SU-DHL-6 (cell line): ENCODE data around the gene SF3B3.
"Not testable (repeated sequence)": the region's sequence is repeated elsewhere in the genome, so short reads cannot be mapped to it uniquely, and the experiment has no call there.

Experiments used
- H2AFZ ChIP-seq: fragments of 200-600 bp; sonication (generic); 2 replicates; pipeline ENCODE4 v1.6.1; 2014; ENCODE audit warnings: low read depth, mild to moderate bottlenecking, moderate library complexity, mixed read lengths, antibody characterized with exemption, low read length; ENCODE audit not compliant: severe bottlenecking
- H3F3A ChIP-seq: fragments of 200-600 bp; shearing (Covaris generic); 2 replicates; pipeline ENCODE4 v1.6.0; 2016; ENCODE audit warnings: antibody characterized with exemption, mild to moderate bottlenecking; ENCODE audit not compliant: insufficient read depth
- H3K27ac ChIP-seq: fragments of 200-600 bp; sonication (generic); 2 replicates; pipeline ENCODE4 v1.5.1; 2016; ENCODE audit warnings: low read depth, mild to moderate bottlenecking, low read length, moderate library complexity, mixed read lengths
- H3K27me3 ChIP-seq: fragments of 200-600 bp; sonication (generic), shearing (Covaris generic); 2 replicates; pipeline ENCODE4 v1.6.0; 2014; ENCODE audit warnings: mild to moderate bottlenecking, low read length
- H3K36me3 ChIP-seq: fragments of 200-600 bp; sonication (generic); 2 replicates; pipeline ENCODE4 v1.6.1; 2014; ENCODE audit warnings: mild to moderate bottlenecking, low read length, mixed read lengths
- H3K4me2 ChIP-seq: fragments of 300-600, 200-600 bp; shearing (Covaris generic), sonication (generic); 2 replicates; pipeline ENCODE4 v1.6.0; 2014; ENCODE audit warnings: low read length, low read depth, mild to moderate bottlenecking; ENCODE audit not compliant: poor library complexity, severe bottlenecking
- H3K4me3 ChIP-seq: fragments of 200-600 bp; sonication (generic); 2 replicates; pipeline ENCODE4 v1.5.1; 2014; ENCODE audit warnings: antibody characterized with exemption, low read length, mild to moderate bottlenecking, mixed read lengths; ENCODE audit not compliant: insufficient read depth, poor library complexity, severe bottlenecking
- H3K79me2 ChIP-seq: fragments of 200-600 bp; sonication (generic); 2 replicates; pipeline ENCODE4 v1.6.1; 2014; ENCODE audit warnings: mild to moderate bottlenecking, low read length, moderate library complexity; ENCODE audit not compliant: insufficient read depth
- H3K9ac ChIP-seq: fragments of 200-600 bp; sonication (generic); 2 replicates; pipeline ENCODE4 v1.7.0; 2014; ENCODE audit warnings: mild to moderate bottlenecking, low read length
- H3K9me2 ChIP-seq: fragments of 200-600 bp; sonication (generic); replicated peaks from 2 replicates; pipeline ENCODE4 v1.6.1; 2014; ENCODE audit warnings: low read length; ENCODE audit not compliant: insufficient read depth
- H3K9me3 ChIP-seq: fragments of 200-600 bp; sonication (generic); 2 replicates; pipeline ENCODE4 v1.6.1; 2014; ENCODE audit warnings: low read length, mixed read lengths; ENCODE audit not compliant: insufficient read depth
- H4K20me1 ChIP-seq: fragments of 200-600 bp; sonication (generic); 2 replicates; pipeline ENCODE4 v1.6.1; 2014; ENCODE audit warnings: low read depth, mild to moderate bottlenecking, antibody characterized with exemption, low read length, moderate library complexity, mixed read lengths
- EZH2phosphoT487 ChIP-seq: fragments of 200-600 bp; sonication (generic), shearing (Covaris generic); conservative IDR thresholded peaks from 2 replicates; pipeline ENCODE4 v1.6.1; 2018; ENCODE audit warnings: mild to moderate bottlenecking, antibody characterized with exemption, low read length, moderate library complexity, mixed read lengths
- TF ChIP-seq, protein P1 (sequence below): fragments of 200-600 bp; sonication (generic); IDR thresholded peaks from one replicate; pipeline ENCODE4 v1.5.1; 2017; ENCODE audit warnings: antibody characterized with exemption, mild to moderate bottlenecking, low read length, moderate library complexity; ENCODE audit not compliant: insufficient read depth, poor library complexity, severe bottlenecking

The SF3B3 gene

DNA sequence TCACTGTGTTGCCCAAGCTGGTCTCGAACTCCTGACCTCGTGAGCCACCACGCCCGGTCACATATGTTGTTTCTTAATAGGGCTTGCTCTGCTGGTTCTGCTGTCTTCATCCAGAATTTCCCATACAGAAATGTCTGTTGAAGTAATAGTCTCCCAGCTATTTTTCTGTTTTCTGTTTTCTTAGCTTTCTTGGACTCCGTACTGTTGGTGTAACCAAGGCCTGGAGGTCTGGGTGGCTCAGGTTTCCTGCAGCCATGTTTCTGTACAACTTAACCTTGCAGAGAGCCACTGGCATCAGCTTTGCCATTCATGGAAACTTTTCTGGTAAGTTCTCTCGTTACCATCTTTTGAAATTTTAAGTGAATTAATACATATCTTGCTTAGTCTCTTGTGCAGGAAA, 2.8 kb downstream of the SF3B3 start:
- Histone ChIP-seq H2AFZ (no peak overlapping the region), H3K36me3 (peaks cover 37% of the 10 kb centered on the region), H3F3A (peaks cover 30% of the 10 kb centered on the region), H3K9me3 (no peaks in the 10 kb centered on the region), H4K20me1 (peaks cover 32% of the 10 kb centered on the region), H3K4me2 (peak overlapping the region; percentile 78), H3K27ac (no peak overlapping the region), H3K27me3 (no peaks in the 10 kb centered on the region), H3K79me2 (peaks cover 91% of the 10 kb centered on the region), H3K9me2 (no peaks in the 10 kb centered on the region), H3K4me3 (peak overlapping the region; percentile 13), H3K9ac (peak overlapping the region; percentile 13)
- TF ChIP-seq EZH2phosphoT487, result no peak
- TF ChIP-seq, protein P1, sequence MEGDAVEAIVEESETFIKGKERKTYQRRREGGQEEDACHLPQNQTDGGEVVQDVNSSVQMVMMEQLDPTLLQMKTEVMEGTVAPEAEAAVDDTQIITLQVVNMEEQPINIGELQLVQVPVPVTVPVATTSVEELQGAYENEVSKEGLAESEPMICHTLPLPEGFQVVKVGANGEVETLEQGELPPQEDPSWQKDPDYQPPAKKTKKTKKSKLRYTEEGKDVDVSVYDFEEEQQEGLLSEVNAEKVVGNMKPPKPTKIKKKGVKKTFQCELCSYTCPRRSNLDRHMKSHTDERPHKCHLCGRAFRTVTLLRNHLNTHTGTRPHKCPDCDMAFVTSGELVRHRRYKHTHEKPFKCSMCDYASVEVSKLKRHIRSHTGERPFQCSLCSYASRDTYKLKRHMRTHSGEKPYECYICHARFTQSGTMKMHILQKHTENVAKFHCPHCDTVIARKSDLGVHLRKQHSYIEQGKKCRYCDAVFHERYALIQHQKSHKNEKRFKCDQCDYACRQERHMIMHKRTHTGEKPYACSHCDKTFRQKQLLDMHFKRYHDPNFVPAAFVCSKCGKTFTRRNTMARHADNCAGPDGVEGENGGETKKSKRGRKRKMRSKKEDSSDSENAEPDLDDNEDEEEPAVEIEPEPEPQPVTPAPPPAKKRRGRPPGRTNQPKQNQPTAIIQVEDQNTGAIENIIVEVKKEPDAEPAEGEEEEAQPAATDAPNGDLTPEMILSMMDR, result no peak

DNA sequence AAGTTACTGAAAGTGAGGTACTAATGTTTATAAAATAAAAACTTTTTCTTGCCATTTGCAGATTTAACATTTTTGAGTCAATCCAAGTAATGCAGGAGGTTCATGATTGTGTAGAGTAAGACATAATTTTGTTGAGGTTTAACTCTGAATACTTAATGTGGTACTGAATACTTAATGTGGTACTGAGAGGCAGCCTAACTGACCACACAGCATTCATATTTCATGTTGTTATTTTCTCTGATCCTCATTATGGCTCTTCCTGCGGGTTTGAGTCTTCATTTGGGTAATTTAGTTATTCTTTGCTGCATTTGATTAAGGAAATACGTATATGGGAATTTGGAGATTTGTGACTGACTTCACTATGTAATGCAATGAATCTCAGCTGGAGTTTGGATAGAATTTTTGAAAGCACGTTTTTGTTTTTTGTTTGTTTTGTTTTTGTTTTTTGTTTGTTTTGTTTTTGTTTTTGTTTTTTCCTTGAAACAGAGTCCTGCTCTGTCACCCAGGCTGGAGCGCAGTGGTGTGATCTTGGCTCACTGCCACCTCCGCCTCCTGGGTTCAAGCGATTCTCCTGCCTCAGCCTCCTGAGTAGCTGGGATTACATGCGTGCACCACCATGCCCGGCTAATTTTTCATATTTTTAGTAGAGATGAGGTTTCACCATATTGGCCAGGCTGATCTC, 3.8 kb downstream of the SF3B3 start:
- peak overlapping the region; percentile 13 for H3K9ac ChIP-seq
- H3K36me3 ChIP-seq, result peaks cover 44% of the 10 kb centered on the region
- no peak overlapping the region for H3K27ac ChIP-seq
- TF ChIP-seq, protein P1, result no peak
- TF ChIP-seq EZH2phosphoT487, result no peak
- H2AFZ ChIP-seq, result no peak overlapping the region
- H3K9me3 ChIP-seq, result no peaks in the 10 kb centered on the region
- peaks cover 39% of the 10 kb centered on the region for H4K20me1 ChIP-seq
- no peaks in the 10 kb centered on the region for H3K9me2 ChIP-seq
- no peaks in the 10 kb centered on the region for H3K27me3 ChIP-seq
- no peak overlapping the region for H3K4me3 ChIP-seq
- H3K4me2 ChIP-seq, result peak overlapping the region; percentile 78
- H3K79me2 ChIP-seq, result peaks cover 94% of the 10 kb centered on the region
- peaks cover 23% of the 10 kb centered on the region for H3F3A ChIP-seq

DNA sequence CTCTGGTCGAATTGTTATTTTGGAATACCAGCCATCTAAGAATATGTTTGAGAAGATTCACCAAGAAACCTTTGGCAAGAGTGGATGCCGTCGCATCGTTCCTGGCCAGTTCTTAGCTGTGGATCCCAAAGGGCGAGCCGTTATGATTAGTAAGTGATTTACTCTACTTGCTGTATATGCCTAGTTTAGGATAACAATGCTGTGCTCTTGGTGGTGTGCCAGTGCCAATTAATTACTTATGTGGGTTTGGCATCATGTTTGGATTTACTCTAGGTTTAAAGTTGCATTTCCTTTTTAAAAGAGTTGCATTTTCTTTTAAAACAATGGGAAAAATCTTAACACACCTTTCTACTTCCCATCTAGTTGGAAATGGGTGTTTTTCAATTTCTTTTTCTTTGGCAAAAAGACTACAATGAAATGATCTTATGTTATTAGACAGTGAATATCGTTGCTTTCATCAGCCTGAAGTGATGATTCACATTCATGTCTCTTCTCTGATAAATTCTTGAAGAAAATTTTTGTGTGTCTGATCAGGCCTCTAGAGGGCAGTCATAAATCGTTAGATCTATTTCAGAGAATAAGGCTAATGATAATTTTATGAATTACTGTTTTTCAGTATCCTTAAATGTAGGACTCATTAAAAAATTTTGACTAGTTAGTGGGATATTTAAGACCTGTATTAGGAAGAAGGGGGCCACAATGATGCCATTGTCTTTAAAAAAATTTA, 5.6 kb downstream of the SF3B3 start:
- TF ChIP-seq, protein P1, result peak; percentile 56
- TF ChIP-seq EZH2phosphoT487, result no peak
- no peak overlapping the region for H2AFZ ChIP-seq
- H4K20me1 ChIP-seq, result peaks cover 56% of the 10 kb centered on the region
- H3K4me3 ChIP-seq, result no peak overlapping the region
- H3K4me2 ChIP-seq, result no peak overlapping the region
- no peaks in the 10 kb centered on the region for H3K9me2 ChIP-seq
- H3K9me3 ChIP-seq, result no peaks in the 10 kb centered on the region
- H3K27me3 ChIP-seq, result no peaks in the 10 kb centered on the region
- peaks cover 97% of the 10 kb centered on the region for H3K79me2 ChIP-seq
- H3K9ac ChIP-seq, result no peak overlapping the region
- peaks cover 62% of the 10 kb centered on the region for H3K36me3 ChIP-seq
- peaks cover 27% of the 10 kb centered on the region for H3F3A ChIP-seq
- no peak overlapping the region for H3K27ac ChIP-seq

DNA sequence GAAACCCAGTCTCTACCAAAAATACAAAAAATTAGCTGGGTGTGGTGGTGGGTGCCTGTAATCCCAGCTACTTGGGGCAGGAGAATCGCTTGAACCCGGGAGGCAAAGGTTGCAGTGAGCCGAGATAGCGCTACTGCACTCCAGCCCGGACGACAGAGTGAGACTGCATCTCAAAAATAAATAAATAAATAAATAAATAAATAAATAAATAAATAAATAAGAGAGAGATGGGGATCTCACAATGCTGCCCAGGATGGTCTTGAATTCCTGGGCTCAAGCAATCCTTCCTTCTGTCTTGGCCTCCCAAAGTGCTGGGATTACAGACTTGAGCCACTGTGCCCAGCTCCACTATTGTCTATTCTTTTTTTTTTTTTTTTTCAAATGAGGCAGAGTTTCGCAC, 6.3 kb downstream of the SF3B3 start:
- not testable (repeated sequence) for H3K9me3 ChIP-seq, H3K9ac ChIP-seq, H3K4me3 ChIP-seq, H3K9me2 ChIP-seq, H3K27me3 ChIP-seq, H3K27ac ChIP-seq, H2AFZ ChIP-seq, H3K4me2 ChIP-seq
- H3F3A ChIP-seq, result peaks cover 29% of the 10 kb centered on the region
- H3K79me2 ChIP-seq, result peaks cover 97% of the 10 kb centered on the region
- H4K20me1 ChIP-seq, result peaks cover 58% of the 10 kb centered on the region
- H3K36me3 ChIP-seq, result peaks cover 69% of the 10 kb centered on the region
